Cardiac muscle cell (in vitro differentiated cells and primary cell): ENCODE results near the gene FAM241A. TPM values are rescaled to one million over a fixed set of nuclear protein-coding genes. Genes with fewer than 3 reads are reported as not detected.

ENCODE experiments used
- DNase-seq, 2 donors: peaks; one replicate each; pipeline versions ENCODE4 v3.0.0 to v3.0.0-alpha.2; 2010 to 2017; ENCODE audit warnings: low read depth in 1 of 2, low spot score in 1 of 2
- H3K27ac ChIP-seq: fragments of 200-600 bp; sonication (generic); 2 replicates; pipeline ENCODE4 v1.5.1; 2016
- H3K27me3 ChIP-seq: fragments of 200-600 bp; sonication (generic); 2 replicates; pipeline ENCODE4 v1.6.0; 2016; ENCODE audit warnings: control low read depth
- H3K36me3 ChIP-seq: fragments of 200-600 bp; sonication (generic); 2 replicates; pipeline ENCODE4 v1.5.1; 2016; ENCODE audit warnings: control low read depth
- H3K4me1 ChIP-seq: fragments of 200-600 bp; sonication (generic); 2 replicates; pipeline ENCODE4 v1.8.1; 2017; ENCODE audit warnings: low read depth, mild to moderate bottlenecking, mixed run types
- H3K4me3 ChIP-seq: fragments of 200-600 bp; sonication (generic); 2 replicates; pipeline ENCODE4 v1.5.1; 2016; ENCODE audit warnings: mild to moderate bottlenecking
- H3K9me3 ChIP-seq: fragments of 200-600 bp; sonication (generic); 2 replicates; pipeline ENCODE4 v1.5.1; 2017; ENCODE audit warnings: low read depth, mild to moderate bottlenecking, control low read depth
- CTCF ChIP-seq: IDR thresholded peaks from 2 replicates; pipeline ENCODE4 v1.5.1; 2012; ENCODE audit warnings: low read depth, mild to moderate bottlenecking, low read length
- polyA plus RNA-seq: library from polyadenylated mRNA; unstranded; fragments of >200 nt; fragmentation: Nextera tagmentation; extraction: Ambion mirVana; gene quantifications from 2 replicates; pipeline ENCODE4 v1.2.1, GENCODE V29; 2016
- total RNA-seq: library from RNA; depleted of rRNA; stranded (reverse); fragments of >200 nt; gene quantifications from 2 replicates; pipeline ENCODE4 v1.2.3, GENCODE V29; 2016

FAM241A gene
- total and polyA plus RNA-seq, 2 experiments from 2014 or later, result 2.3 to 4.3 TPM

- H3K27ac ChIP-seq, result peak overlapping the region; percentile 64
- no peak for TF ChIP-seq CTCF
- no peaks in the 10 kb centered on the region for H3K9me3 ChIP-seq
Observed at GRCh38 chr4:112127048-112127637, 18.1 kb upstream of the FAM241A start.

GRCh38 chr4:112127803-112128202 lies 17.5 kb upstream of the FAM241A start:
- Histone ChIP-seq H3K9me3 (no peaks in the 10 kb centered on the region), H3K36me3 (no peaks in the 10 kb centered on the region), H3K4me3 (no peak overlapping the region), H3K4me1 (peaks cover 23% of the 10 kb centered on the region), H3K27me3 (no peaks in the 10 kb centered on the region), H3K27ac (peak overlapping the region; percentile 64)
- TF ChIP-seq CTCF, result no peak
- peak in 1 of 2 donors; percentile 33 for DNase-seq

More at GRCh38 chr4:112127048-112127637, 18.1 kb upstream of the FAM241A start:
- Histone ChIP-seq H3K4me1 (peaks cover 23% of the 10 kb centered on the region), H3K36me3 (no peaks in the 10 kb centered on the region), H3K27me3 (no peaks in the 10 kb centered on the region), H3K4me3 (no peak overlapping the region)
- no peak for DNase-seq

- peaks cover 29% of the 10 kb centered on the region for H3K4me1 ChIP-seq
- H3K36me3 ChIP-seq, result no peaks in the 10 kb centered on the region
- no peaks in the 10 kb centered on the region for H3K9me3 ChIP-seq
- no peak overlapping the region for H3K27ac ChIP-seq
- DNase-seq, result no peak
- no peak overlapping the region for H3K4me3 ChIP-seq
- no peak for TF ChIP-seq CTCF
- H3K27me3 ChIP-seq, result no peaks in the 10 kb centered on the region
Observed at GRCh38 chr4:112128452-112128851, 16.8 kb upstream of the FAM241A start.

- H3K27me3 ChIP-seq, result no peaks in the 10 kb centered on the region
- DNase-seq, result peak; percentile 42 to 51
- no peak overlapping the region for H3K4me3 ChIP-seq
- no peaks in the 10 kb centered on the region for H3K9me3 ChIP-seq
- peaks cover 39% of the 10 kb centered on the region for H3K4me1 ChIP-seq
- H3K27ac ChIP-seq, result no peak overlapping the region
- TF ChIP-seq CTCF, result no peak
- H3K36me3 ChIP-seq, result no peaks in the 10 kb centered on the region
Observed at GRCh38 chr4:112130906-112131305, 14.3 kb upstream of the FAM241A start.

- Histone ChIP-seq H3K9me3 (no peaks in the 10 kb centered on the region), H3K27me3 (no peaks in the 10 kb centered on the region), H3K4me1 (peaks cover 21% of the 10 kb centered on the region), H3K27ac (no peak overlapping the region), H3K36me3 (no peaks in the 10 kb centered on the region), H3K4me3 (no peak overlapping the region)
- no peak for TF ChIP-seq CTCF
- DNase-seq, result no peak
Observed at GRCh38 chr4:112136551-112136950, 8.7 kb upstream of the FAM241A start.

- H3K4me1 ChIP-seq, result peaks cover 14% of the 10 kb centered on the region
- H3K36me3 ChIP-seq, result no peaks in the 10 kb centered on the region
- no peaks in the 10 kb centered on the region for H3K27me3 ChIP-seq
- no peak overlapping the region for H3K4me3 ChIP-seq
- no peak for TF ChIP-seq CTCF
- no peak for DNase-seq
- H3K27ac ChIP-seq, result no peak overlapping the region
- no peaks in the 10 kb centered on the region for H3K9me3 ChIP-seq
Observed at GRCh38 chr4:112138538-112138937, 6.7 kb upstream of the FAM241A start.
